GM12875 (cell line): ENCODE results near the gene ANXA4.
"Not testable (repeated sequence)": the region's sequence is repeated elsewhere in the genome, so short reads cannot be mapped to it uniquely, and the experiment has no call there.

Experiments used
- H3K4me3 ChIP-seq: one replicate; pipeline ENCODE4 v1.5.1; 2011; ENCODE audit warnings: low read depth, low read length, control low read depth
- TF ChIP-seq, protein P1 (sequence below): IDR thresholded peaks from 2 replicates; pipeline ENCODE4 v1.5.1; 2011; ENCODE audit warnings: low read depth, mild to moderate bottlenecking, control low read depth, inconsistent platforms, low read length, moderate library complexity, borderline replicate concordance; ENCODE audit not compliant: insufficient read depth

The ANXA4 gene

DNA sequence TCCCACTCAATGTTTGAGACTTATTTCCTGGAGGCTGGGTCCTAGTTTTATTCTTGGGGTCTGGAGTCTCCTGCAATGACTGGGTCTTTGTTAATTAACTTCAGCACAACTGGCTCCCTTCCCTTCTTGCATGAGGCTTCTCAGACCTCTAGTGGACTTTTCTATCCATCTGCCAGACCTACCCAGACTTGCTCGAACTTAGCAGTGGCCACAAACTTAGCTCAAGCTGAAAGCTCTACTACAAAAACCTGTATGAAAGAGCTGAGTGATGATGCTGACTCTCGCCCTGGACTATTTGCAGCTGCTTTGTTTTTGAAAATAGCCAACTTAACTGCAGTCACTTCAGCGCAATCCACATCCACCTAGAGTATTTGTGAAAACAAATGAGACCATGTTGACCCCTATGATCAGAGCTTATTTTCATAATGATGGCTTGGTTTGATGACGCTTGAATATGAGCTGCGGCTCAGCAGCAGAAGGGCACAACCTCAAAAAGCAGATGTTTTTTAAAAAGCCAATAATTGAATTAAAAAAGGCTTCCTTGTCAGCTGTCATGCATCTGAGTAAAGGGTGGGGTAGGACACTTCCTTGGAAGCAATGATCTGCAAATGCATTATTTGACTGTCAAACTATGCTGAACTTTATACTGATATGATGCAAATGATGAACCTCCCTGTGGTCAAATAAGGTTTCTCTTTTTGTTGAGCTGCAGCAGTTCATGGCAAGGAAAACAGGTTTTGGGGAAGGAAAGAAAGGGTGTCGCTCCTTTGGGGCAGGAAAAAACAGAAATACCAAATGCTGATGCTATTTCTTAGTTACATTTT lies 10.6 kb upstream of the ANXA4 start:
- TF ChIP-seq, protein P1, sequence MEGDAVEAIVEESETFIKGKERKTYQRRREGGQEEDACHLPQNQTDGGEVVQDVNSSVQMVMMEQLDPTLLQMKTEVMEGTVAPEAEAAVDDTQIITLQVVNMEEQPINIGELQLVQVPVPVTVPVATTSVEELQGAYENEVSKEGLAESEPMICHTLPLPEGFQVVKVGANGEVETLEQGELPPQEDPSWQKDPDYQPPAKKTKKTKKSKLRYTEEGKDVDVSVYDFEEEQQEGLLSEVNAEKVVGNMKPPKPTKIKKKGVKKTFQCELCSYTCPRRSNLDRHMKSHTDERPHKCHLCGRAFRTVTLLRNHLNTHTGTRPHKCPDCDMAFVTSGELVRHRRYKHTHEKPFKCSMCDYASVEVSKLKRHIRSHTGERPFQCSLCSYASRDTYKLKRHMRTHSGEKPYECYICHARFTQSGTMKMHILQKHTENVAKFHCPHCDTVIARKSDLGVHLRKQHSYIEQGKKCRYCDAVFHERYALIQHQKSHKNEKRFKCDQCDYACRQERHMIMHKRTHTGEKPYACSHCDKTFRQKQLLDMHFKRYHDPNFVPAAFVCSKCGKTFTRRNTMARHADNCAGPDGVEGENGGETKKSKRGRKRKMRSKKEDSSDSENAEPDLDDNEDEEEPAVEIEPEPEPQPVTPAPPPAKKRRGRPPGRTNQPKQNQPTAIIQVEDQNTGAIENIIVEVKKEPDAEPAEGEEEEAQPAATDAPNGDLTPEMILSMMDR = no peak
- H3K4me3 ChIP-seq = no peak overlapping the region

- H3K4me3 ChIP-seq = no peak overlapping the region
- TF ChIP-seq, protein P1 = no peak
Measured at GRCh38 chr2:69733342-69734034, 8.4 kb upstream of the ANXA4 start.

- H3K4me3 ChIP-seq = no peak overlapping the region
- TF ChIP-seq, protein P1 = no peak
Measured at GRCh38 chr2:69734035-69734611, 7.8 kb upstream of the ANXA4 start.

GRCh38 chr2:69734854-69735544 lies 6.9 kb upstream of the ANXA4 start:
- no peak overlapping the region for H3K4me3 ChIP-seq
- TF ChIP-seq, protein P1 = no peak

DNA sequence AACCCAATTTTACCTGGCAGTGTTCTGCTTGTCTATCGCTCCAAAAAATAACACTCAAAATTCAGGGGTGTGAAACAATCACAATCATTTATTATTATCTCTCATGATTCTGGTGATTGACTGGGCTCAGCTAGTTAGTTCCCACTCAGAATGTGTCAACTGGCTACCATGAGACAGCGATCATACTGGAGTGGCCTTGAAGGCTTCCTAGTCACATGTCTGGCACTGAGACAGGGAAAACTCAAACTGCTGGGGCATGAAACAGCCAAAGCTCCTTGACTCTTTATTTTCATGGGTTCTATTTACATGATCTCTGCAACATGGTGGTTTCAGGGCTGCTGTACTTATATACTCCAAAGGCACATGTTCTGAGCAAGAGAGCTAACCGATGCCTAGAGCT lies 6.2 kb upstream of the ANXA4 start:
- TF ChIP-seq, protein P1 = no peak
- no peak overlapping the region for H3K4me3 ChIP-seq

- H3K4me3 ChIP-seq = not testable (repeated sequence)
Measured at GRCh38 chr2:69738149-69738548, 3.8 kb upstream of the ANXA4 start.

DNA sequence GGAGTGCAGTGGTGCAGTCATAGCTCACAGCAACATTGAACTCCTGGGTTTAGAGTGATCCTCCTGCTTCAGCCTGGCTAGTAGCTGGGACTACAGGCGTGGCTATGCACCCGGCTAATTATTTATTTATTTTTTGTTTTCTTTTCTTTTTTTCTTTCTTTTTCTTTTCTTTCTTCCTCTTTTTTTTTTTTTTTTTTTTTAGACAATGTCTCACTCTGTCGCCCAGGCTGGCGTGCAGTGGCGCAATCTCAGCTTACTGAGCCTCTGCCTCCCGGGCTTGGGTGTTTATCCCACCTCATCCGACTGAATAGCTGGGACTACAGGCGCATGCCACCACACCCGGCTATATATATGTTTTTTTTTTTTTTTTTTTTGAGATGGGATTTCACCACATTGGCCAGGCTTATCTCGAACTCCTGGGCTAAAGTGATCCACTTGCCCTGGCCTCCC lies 1.4 kb upstream of the ANXA4 start:
- H3K4me3 ChIP-seq = no peak overlapping the region

More for the DNA sequence above, 1.4 kb upstream of the ANXA4 start:
- TF ChIP-seq, protein P1 = no peak
